Calu3 (cell line): ENCODE measurements around the gene CDC42. TPM values are rescaled to one million over a fixed set of nuclear protein-coding genes. Genes with fewer than 3 reads are reported as not detected.

Experiments used
- BruUV-seq: library from RNA; stranded (reverse); fragments of 400-500 nt; replicated peaks from 2 replicates; lab custom pipeline; 2021; lab: Mats Ljungman, UMichigan
- CTCF ChIA-PET: fragments of 300-600 bp; sonication (Branson Sonifier 250); formaldehyde crosslinking; loops from one replicate; lab custom pipeline; 2022; ENCODE audit warnings: antibody characterized with exemption; lab: Charles Lee
- DNase-seq: peaks from one replicate; pipeline ENCODE4 v3.0.0; 2022
- H3K27ac Mint-ChIP-seq: one replicate; pipeline ENCODE4 v1.8.0; 2022; ENCODE audit warnings: mixed read lengths; ENCODE audit not compliant: unreplicated experiment
- H3K27me3 Mint-ChIP-seq: one replicate; pipeline ENCODE4 v1.8.0; 2022; ENCODE audit warnings: mixed read lengths; ENCODE audit not compliant: unreplicated experiment
- H3K36me3 Mint-ChIP-seq: one replicate; pipeline ENCODE4 v1.8.0; 2022; ENCODE audit warnings: mild to moderate bottlenecking, moderate library complexity, mixed read lengths; ENCODE audit not compliant: insufficient read depth, unreplicated experiment
- H3K4me1 Mint-ChIP-seq: one replicate; pipeline ENCODE4 v1.8.0; 2022; ENCODE audit warnings: mild to moderate bottlenecking, low read depth, mixed read lengths; ENCODE audit not compliant: unreplicated experiment
- H3K4me3 Mint-ChIP-seq: one replicate; pipeline ENCODE4 v1.8.0; 2022; ENCODE audit warnings: mild to moderate bottlenecking, low read depth, moderate library complexity, mixed read lengths; ENCODE audit not compliant: unreplicated experiment
- H3K9me3 Mint-ChIP-seq: one replicate; pipeline ENCODE4 v1.8.0; 2022; ENCODE audit warnings: low read depth, mixed read lengths; ENCODE audit not compliant: unreplicated experiment
- CTCF ChIP-seq: fragments of 200-600 bp; IDR thresholded peaks from one replicate; pipeline ENCODE4 v1.8.0; 2022; ENCODE audit warnings: antibody characterized with exemption; ENCODE audit not compliant: unreplicated experiment
- intact Hi-C: fragments of 100-400 bp; cut with micrococcal nuclease; formaldehyde crosslinking; loops from one replicate; pipeline ENCODE4 v1.10.0; 2022; ENCODE audit not compliant: unreplicated experiment
- total RNA-seq: library from RNA; stranded (reverse); gene quantifications from 2 replicates; pipeline ENCODE4 v1.2.3, GENCODE V29; 2022

The CDC42 gene
- total RNA-seq, 1 experiment from 2014 or later, result 204 TPM

- Mint-ChIP-seq H3K9me3 (no peaks in the 10 kb centered on the region), H3K4me3 (peak overlapping the region; percentile 83), H3K27ac (peak overlapping the region; percentile 75), H3K4me1 (peaks cover 27% of the 10 kb centered on the region), H3K36me3 (peaks cover 47% of the 10 kb centered on the region), H3K27me3 (no peaks in the 10 kb centered on the region)
- no TSS peak for BruUV-seq
- intact Hi-C loops, result no loop called here
- CTCF ChIA-PET, result no interaction called here
- TF ChIP-seq CTCF, result no peak
- DNase-seq, result no peak
These were observed 848 bp upstream of the CDC42 start for GRCh38 chr1:22051607-22052114.

- H3K4me3 Mint-ChIP-seq, result peak overlapping the region; percentile 83
- H3K9me3 Mint-ChIP-seq, result no peaks in the 10 kb centered on the region
- no peaks in the 10 kb centered on the region for H3K27me3 Mint-ChIP-seq
- H3K36me3 Mint-ChIP-seq, result peaks cover 59% of the 10 kb centered on the region
- CTCF ChIA-PET, result interaction anchor here (0.9 to 1.4 kb wide), 3 partner anchors 14 to 22 kb away, joined by 3 to 4 read pairs (median 3); no protein-coding TSS in a partner anchor
- peak; percentile 47 for DNase-seq
- intact Hi-C loops, result no loop called here
- H3K27ac Mint-ChIP-seq, result peak overlapping the region; percentile 95
- no TSS peak for BruUV-seq
- peaks cover 18% of the 10 kb centered on the region for H3K4me1 Mint-ChIP-seq
- TF ChIP-seq CTCF, result no peak
These were observed 730 bp downstream of the CDC42 start for GRCh38 chr1:22053017-22053860.

- peak overlapping the region; percentile 83 for H3K4me3 Mint-ChIP-seq
- peaks cover 59% of the 10 kb centered on the region for H3K36me3 Mint-ChIP-seq
- H3K27me3 Mint-ChIP-seq, result no peaks in the 10 kb centered on the region
- H3K4me1 Mint-ChIP-seq, result peaks cover 10% of the 10 kb centered on the region
- BruUV-seq, result TSS peak; percentile 37
- H3K9me3 Mint-ChIP-seq, result no peaks in the 10 kb centered on the region
- TF ChIP-seq CTCF, result no peak
- CTCF ChIA-PET, result interaction anchor here (0.6 to 1.4 kb wide), 2 partner anchors 15 to 581 kb away, joined by 3 read pairs; no protein-coding TSS in a partner anchor
- H3K27ac Mint-ChIP-seq, result peak overlapping the region; percentile 95
- peak; percentile 13 for DNase-seq
- intact Hi-C loops, result no loop called here
These were observed 1.6 kb downstream of the CDC42 start for GRCh38 chr1:22053861-22054770.

- peaks cover 64% of the 10 kb centered on the region for H3K36me3 Mint-ChIP-seq
- peaks cover 9% of the 10 kb centered on the region for H3K4me1 Mint-ChIP-seq
- TF ChIP-seq CTCF, result no peak
- no TSS peak for BruUV-seq
- H3K27ac Mint-ChIP-seq, result no peak overlapping the region
- no peaks in the 10 kb centered on the region for H3K9me3 Mint-ChIP-seq
- DNase-seq, result no peak
- intact Hi-C loops, result loop anchor here (5.0 kb wide), 1 partner anchor 37 kb away; no protein-coding TSS in a partner anchor
- H3K4me3 Mint-ChIP-seq, result peak overlapping the region; percentile 41
- CTCF ChIA-PET, result interaction anchor here (0.7 kb wide), 2 partner anchors 12 to 1519 kb away, joined by 4 read pairs; no protein-coding TSS in a partner anchor
- no peaks in the 10 kb centered on the region for H3K27me3 Mint-ChIP-seq
These were observed 3.0 kb downstream of the CDC42 start for GRCh38 chr1:22055463-22055862.
